ENCODE data around the gene KRT71.
"Not testable (repeated sequence)": the region's sequence is repeated elsewhere in the genome, so short reads cannot be mapped to it uniquely, and the experiment has no call there.

KRT71 gene

GRCh38 chr12:52519826-52520662 is 32.9 kb downstream of the KRT71 start, which contains the start of gene KRT5:
Gene KRT5 (minus strand): TSS chr12:52520394. CDS start chr12:52520296, 98 bp downstream.
- no peak for DNase-seq

GRCh38 chr12:52519387-52519703 is 33.6 kb downstream of the KRT71 start:
- no peak for DNase-seq

- no peak for DNase-seq
These were observed 34.2 kb downstream of the KRT71 start for GRCh38 chr12:52518574-52519386.

GRCh38 chr12:52517888-52518287 is 35.1 kb downstream of the KRT71 start:
- DNase-seq, result no peak

GRCh38 chr12:52517005-52517835 is 35.7 kb downstream of the KRT71 start:
- no peak for DNase-seq

DNA sequence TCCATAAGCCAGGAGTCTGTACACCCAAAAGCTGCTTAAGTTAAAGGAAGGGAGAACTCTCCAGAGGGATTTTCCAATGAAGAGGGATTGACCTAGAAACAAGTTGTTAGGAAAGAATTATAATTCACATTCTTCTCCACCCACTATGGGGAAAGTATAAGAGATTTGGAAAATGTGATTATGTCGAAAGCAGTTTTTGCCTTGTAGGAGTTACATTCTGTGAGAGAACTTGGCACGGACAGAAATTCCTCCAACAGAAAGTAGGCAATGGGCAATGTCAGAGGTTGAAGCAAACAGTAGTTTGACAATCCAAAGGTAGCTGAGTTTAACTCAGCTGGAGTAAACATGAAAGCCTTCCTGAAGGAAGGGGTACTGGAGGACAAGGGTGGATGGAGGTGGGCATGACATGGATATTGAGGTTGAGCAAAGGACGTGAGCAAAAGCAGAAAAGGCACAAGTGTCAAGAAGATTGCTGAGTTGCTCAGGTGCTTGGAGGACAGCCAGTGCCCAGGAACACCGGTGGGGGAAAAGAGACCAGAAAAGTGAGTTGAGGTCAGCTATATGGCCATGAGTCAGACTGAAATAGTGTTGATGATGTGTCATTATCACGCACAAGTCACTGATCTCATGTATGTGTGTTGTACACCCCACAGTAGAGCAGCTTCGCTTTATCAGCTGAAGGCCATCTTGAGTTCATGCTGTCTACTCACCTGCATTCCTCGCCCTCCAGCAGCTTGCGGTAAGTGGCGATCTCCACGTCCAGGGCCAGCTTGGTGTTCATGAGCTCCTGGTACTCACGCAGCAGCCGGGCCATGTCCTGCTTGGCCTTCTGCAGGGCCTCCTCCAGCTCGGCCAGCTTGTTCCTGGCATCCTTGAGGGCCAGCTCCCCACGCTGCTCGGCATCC is 36.8 kb downstream of the KRT71 start:
- no peak for DNase-seq

DNA sequence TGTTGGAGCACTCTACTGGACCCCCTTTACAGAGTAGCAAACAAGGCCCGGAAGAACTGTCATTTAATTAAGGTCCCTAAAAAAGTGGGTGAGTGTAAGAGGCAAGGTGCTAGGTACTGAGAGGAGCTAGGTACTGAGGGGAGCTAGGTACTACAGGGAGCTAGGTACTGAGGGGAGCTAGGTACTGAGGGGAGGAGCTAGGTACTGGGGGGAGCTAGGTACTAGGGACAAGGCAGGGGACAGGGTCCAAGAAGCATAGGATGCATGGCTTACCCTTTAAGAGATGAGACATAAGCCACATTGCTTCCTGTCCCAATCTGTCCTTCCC is 37.7 kb downstream of the KRT71 start:
- DNase-seq, result no peak

DNA sequence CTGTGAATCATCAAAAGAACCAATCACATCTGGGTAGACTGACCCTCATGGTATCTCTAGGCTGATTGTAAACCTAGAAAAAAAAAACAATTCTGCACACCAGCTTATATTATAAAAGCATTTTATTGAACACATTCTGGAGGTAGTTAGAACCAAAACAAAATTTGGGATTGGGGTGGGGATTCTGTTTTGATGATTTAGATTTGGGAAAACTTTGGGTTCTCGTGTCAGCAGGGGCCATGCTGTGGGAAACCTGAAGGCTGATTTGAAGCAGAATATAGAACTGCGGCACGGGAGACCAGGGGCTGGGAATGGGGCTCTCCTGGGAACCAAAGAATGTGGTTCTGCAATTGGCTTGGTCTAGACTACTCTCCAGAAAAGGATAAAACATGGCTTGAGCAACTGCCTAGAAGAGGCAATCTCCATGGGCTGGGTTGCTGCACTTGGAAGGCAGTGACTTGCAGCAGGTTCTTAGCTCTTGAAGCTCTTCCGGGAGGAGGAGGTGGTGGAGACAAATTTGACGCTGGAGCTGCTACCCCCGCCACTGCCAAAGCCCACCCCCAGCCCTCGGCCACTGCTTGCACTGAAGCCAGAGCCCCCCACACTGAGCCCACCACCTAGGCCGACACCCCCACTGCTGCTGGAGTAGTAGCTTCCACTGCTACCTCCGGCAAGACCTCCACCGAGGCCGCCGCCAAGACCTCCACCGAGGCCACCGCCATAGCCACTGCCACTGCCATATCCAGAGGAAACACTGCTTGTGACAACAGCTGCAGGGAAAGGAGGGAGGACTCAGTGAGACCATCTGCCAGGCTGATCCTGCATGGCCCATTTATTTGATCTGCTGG is 38.2 kb downstream of the KRT71 start:
- DNase-seq, result no peak

DNA sequence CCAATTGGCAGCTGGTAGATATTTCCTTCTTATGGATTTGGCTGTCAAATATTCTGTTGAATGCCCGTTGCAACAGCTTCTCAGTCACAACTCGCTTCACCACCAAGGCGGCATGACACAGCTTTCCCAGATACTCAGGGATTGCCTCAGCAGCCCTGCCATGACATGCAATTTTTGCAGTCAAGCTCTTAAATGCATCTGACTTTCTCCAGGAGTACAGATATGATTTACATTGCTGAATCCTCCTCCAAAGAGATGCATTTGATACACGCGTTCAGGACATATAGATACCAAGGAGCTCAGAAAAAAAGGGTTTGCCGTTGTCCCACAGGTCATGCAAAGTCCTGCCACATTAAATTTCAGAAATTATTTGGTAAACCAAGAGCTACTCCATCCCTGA is 39.2 kb downstream of the KRT71 start:
- DNase-seq, result no peak

DNA sequence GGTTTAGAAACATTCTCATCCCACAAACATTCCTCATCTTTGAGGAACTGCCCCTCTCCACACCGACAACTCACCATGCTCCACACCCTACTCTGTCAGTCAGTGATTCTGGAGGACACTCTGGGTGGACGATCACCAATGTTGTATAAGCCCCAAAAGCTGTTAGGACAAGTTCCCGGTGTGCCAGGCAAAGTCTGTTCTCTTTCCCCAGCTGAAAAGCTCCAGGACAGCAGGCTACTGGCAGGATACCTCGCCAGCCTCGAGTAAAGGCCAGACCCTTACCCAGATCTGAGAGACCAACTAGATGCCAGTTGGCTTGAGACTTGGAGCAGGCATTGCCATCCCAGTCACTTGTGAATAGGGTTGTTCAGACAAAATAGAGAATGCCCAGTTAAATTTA is 44.7 kb downstream of the KRT71 start:
- DNase-seq, result no peak

GRCh38 chr12:52506858-52507715 is 45.9 kb downstream of the KRT71 start:
- DNase-seq, result no peak

DNA sequence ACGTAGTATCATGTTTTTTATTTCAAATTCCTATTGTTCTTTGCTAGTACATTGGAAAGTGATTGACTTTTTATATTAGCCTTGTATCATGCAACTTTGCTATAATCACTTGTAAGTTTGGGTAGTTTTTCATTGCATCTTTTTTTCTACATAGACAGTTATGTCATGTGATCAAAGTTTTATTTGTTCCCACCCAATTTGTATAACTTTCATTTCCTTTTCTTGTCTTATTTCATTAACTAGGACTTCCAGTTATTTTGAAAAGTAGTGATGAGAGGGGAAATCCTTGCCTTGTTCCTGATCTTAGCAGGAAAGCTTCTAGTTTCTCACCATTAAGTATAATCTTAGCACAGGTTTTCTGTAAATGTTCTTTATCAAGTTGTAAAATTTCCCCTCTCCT is 50.1 kb downstream of the KRT71 start:
- DNase-seq, result no peak

DNA sequence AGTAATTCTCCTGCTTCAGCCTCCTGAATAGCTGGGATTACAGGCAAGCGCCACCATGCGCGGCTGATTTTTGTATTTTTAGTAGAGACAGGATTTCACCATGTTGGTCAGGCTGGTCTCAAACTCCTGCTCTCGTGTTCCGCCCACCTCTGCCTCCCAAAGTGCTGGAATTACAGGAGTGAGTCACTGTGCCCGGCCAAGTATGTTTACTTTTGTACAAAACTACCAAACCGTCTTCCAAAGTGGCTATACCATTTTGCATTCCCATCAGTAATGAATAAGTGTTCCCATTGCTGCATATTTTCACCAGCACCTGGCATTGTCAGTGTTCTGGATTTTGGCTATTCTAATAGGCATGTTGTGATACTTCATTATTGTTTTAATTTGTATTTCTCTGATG is 51.5 kb downstream of the KRT71 start:
- no peak for DNase-seq

DNA sequence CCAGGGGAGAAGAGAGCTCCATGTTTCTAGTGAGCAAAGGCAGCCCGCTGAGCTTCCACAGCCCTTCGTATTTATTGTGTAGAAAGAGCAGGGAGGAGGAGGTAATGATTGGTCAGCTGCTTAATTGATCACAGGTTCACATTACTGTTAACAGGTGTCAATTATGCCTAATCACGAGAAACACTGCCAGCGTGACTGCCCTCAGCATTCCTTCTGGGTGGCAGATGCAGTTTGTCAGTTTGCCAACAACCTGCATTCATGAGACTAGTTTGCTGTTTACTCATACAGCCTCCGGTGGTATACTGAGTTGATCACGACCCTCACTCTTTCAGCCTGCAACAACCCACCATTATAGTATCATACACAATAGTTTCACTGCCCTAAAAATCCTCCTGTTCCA is 52.4 kb downstream of the KRT71 start:
- not testable (repeated sequence) for DNase-seq

GRCh38 chr12:52499806-52500560 is 53.0 kb downstream of the KRT71 start:
- no peak for DNase-seq

DNA sequence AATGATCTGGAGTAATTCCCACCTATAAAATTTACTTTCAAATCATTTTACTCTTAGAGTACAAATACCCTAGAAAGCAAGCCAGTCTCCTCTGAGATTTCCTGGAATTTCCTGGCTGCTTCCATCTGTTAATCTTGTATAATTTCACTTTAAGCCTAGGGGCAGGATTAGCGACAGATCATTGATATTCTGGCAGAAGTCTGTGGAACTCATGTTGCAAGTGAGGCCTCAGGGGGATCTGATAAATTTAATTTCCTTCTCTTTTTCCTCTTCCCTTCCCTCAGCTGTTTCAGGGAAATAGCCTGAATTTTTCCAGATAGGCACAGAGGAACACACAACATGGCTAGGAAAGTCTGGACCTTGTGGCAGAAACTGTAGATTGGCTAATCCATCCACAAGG is 54.0 kb downstream of the KRT71 start:
- no peak for DNase-seq

DNA sequence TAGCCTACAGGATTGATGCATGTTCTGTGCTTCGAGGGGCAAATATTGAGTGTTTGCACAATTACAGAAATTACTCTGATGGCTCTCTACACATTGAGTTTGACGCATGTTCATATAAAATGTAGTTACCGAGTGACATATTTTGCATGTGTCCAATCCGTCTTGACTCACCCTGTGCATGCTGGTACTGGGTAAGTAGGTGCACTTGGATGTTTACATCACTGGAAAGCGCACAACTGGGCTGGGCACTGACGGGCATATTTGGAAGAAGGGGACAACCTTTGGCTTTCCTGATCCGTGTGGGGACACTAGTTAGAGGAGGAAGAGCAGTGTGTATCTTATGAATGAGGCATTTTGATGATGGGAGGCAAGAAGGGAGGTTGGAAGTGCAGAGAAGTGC is 55.0 kb downstream of the KRT71 start:
- no peak for DNase-seq

GRCh38 chr12:52496590-52497071 is 56.3 kb downstream of the KRT71 start:
- no peak for DNase-seq

GRCh38 chr12:52496054-52496453 is 56.9 kb downstream of the KRT71 start:
- DNase-seq, result no peak

- DNase-seq, result no peak
These were observed 57.6 kb downstream of the KRT71 start for GRCh38 chr12:52495389-52495788.

Measured in bone marrow (tissue), 2 donors.